Measurements from ENCODE around the gene IPO13.

IPO13 gene

GRCh38 chr1:43930168-43930948 lies 16.4 kb upstream of the IPO13 start:
- TF ChIP-seq, protein P1, sequence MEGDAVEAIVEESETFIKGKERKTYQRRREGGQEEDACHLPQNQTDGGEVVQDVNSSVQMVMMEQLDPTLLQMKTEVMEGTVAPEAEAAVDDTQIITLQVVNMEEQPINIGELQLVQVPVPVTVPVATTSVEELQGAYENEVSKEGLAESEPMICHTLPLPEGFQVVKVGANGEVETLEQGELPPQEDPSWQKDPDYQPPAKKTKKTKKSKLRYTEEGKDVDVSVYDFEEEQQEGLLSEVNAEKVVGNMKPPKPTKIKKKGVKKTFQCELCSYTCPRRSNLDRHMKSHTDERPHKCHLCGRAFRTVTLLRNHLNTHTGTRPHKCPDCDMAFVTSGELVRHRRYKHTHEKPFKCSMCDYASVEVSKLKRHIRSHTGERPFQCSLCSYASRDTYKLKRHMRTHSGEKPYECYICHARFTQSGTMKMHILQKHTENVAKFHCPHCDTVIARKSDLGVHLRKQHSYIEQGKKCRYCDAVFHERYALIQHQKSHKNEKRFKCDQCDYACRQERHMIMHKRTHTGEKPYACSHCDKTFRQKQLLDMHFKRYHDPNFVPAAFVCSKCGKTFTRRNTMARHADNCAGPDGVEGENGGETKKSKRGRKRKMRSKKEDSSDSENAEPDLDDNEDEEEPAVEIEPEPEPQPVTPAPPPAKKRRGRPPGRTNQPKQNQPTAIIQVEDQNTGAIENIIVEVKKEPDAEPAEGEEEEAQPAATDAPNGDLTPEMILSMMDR (IDR thresholded peaks at IDR 0.05; ENCODE audit: borderline replicate concordance, insufficient read depth, low read depth, low read length): peak; percentile 72
- no peak overlapping the region for H3K4me3 ChIP-seq (ENCODE audit: low read depth, low read length)

DNA sequence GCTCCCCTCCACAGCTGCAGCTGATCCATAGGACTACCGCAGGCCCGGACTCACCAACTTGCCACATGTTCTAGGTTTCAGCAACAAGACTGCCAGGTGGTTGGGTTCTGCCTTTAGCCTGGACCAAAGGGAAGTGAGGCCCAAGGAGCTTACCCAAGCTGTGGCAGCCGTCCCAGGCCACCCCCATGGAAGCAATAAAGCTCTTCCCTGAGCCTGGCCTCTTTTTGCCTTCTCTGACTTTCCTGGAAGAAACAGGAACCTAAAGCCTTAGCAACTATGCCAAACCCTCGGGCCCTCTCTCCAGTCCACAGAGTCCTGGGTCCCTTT lies 15.8 kb upstream of the IPO13 start:
- TF ChIP-seq, protein P1 (IDR thresholded peaks at IDR 0.05; ENCODE audit: borderline replicate concordance, insufficient read depth, low read depth, low read length): no peak
- no peak overlapping the region for H3K4me3 ChIP-seq (ENCODE audit: low read depth, low read length)

DNA sequence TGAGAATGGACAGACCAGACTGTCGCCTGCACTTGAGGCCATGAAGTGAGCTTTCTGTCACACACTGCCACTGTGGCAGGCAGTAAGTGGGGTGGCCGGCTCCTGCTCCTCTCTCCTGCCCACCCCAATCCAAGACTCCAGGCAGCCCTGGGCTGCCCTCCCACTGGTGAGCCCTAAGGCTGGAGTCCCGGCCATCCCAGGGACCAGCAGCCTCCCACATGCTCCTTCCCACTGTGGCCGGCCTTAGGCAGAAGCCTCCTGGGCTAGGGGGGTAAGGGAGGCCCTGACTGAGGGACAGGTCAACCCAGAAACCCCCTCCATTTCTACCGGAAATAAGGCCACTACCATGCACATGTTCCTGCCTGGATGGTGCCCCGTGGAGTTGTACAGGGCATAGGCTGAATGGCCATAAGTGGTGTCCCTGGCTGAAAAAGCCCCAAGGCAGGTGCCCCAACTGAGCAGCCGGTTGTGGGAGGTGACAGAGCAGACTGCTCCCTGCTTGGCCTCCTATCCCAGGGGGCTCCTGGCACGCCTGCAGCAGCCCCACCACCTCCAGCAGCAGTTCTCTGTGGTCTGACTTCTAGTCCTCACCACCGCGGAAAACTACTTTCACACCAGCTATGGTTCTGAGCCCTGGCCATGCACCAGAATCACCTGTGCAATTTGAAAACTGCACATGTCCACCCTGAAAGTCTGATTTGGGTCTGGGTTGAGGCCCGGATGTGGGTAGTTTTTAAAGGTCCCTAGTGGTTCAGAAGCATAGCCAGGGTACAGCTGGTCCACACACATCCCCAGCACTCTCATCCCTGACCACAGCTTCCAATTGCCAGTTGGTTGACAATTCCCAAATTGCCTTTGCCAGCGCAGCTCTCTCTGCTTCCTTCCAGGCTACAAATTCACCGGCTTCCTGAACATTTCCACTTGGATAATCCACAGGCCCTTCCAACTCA lies 14.8 kb upstream of the IPO13 start:
- TF ChIP-seq, protein P1 (IDR thresholded peaks at IDR 0.05; ENCODE audit: borderline replicate concordance, insufficient read depth, low read depth, low read length): no peak

DNA sequence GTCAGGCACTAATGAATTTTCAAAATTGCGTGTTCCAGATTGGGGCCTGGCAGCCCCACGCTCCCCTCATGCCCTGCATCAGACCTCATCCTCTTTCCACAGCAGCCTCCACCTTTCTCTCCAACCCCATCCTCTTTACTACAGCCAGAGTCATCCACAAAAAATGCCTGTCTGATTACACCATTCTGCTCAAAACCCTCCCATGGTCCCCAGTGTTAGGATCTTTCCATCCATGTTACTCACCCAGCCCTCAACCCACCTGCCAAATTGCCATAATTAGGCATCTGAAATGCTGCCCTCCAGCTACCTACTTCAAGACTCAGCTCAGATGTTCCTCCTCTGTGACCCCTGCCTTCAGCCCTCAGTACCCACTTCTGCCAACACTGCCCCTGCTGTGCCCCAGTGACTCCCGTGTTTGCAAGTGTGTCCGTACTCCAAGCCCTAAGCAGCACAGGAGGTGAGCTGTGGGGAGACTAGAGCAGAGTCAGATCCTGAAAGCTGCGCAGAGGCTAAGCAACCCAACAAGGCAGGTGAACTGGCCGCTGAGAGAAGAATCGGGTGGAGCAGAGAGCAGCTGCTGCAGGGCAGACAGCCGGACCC lies 13.9 kb upstream of the IPO13 start:
- TF ChIP-seq, protein P1 (IDR thresholded peaks at IDR 0.05; ENCODE audit: borderline replicate concordance, insufficient read depth, low read depth, low read length): no peak
- H3K4me3 ChIP-seq (ENCODE audit: low read depth, low read length): peak overlapping the region; percentile 8

More for the DNA sequence above, 14.8 kb upstream of the IPO13 start:
- H3K4me3 ChIP-seq (ENCODE audit: low read depth, low read length): no peak overlapping the region

DNA sequence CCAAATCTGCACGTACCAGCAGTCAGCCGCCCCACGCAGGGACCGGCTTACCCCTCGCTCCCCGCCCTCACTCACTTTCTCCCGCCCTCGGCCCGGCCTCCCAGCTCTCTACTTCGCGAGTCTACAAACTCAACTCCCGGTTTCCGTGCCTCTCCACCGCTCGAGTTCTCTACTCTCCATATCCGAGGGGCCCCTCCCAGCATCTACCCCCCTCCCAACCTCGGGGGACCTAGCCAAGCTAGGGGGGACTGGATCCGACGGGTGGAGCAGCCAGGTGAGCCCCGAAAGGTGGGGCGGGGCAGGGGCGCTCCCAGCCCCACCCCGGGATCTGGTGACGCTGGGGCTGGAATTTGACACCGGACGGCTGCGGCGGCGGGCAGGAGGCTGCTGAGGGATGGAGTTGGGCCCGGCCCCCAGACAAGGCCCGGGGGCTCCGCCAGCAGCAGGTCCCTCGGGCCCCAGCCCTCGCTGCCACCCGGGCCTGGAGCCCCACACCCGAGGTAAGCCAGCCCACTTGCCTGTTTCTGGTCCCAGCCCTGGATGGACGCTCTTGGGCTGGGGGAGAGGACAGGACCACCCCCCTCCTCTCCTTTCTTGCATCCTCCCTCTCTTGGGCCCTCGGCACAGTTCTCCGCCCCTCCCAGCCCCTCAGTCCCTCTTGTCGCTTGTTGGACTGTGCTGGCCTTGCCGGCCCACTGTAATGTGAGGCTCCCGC lies 13.2 kb upstream of the IPO13 start, which contains the start of gene ARTN:
Gene ARTN (plus strand): TSS at position 416 of the 715 bp plus-strand sequence. CDS start 1,856 bp downstream, outside the sequence.
- TF ChIP-seq, protein P1 (IDR thresholded peaks at IDR 0.05; ENCODE audit: borderline replicate concordance, insufficient read depth, low read depth, low read length): no peak
- H3K4me3 ChIP-seq (ENCODE audit: low read depth, low read length): peak within 1 kb of the TSS; percentile 37

DNA sequence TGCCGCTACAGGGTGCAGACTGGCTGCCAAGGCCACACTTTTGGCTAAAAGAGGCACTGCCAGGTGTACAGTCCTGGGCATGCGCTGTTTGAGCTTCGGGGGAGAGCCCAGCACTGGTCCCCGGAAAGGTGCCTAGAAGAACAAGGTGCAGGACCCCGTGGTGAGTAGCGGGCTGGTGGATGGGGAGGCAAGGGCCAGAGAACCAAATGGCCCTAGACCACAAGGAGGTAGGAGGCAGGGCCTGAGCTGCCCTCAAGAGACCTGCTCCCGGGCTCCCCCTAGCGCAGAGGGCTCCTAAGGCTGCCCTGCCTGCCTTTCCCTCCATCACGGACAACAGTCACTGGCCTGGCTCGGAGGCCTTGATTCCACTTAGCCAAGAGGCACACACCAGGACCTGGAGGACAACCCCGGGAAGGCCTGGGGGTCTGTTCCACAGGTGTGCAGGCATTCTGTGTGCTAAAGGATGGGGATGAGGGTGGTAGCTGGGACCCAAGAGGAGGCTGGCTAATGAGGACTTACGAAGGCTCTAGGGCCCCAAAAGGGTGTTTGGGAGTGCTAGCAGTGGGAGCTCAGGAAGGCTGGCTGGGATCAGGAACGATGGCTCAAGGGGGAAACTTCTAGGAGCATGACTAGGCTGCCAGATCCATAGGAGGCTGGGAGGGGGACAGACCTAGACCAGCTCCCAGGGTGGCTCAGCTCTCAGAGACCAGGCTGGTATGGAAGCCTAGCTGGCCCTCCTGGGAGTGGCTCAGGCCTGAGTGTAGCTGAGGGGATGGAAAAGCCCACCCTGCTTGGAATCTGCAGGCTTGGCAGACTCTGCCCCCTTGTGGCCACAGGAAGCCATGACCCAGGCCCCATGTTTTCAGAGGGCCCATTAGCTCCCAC lies 12.4 kb upstream of the IPO13 start:
- no peak overlapping the region for H3K4me3 ChIP-seq (ENCODE audit: low read depth, low read length)
- TF ChIP-seq, protein P1 (IDR thresholded peaks at IDR 0.05; ENCODE audit: borderline replicate concordance, insufficient read depth, low read depth, low read length): peak; percentile 90

Measured in GM12875 (cell line).